ENCODE measurements around the gene ALS2CL.

Gene ALS2CL

DNA sequence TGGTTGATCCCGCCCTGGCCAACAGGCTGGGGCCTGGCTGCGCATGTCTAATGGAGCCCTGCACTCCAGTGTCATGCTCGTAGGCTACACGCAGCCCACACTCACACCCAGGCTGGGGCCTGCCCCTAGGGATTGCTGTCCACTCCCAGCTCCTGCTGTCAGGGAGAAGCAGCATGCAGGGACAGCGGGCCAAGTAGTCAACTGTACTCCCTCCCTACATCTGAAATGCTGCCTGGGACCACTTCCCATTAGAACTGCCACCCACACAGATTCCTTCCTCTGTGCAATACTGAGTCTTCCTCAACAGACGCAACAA, 16.1 kb downstream of the ALS2CL start:
- DNase-seq: no peak

DNA sequence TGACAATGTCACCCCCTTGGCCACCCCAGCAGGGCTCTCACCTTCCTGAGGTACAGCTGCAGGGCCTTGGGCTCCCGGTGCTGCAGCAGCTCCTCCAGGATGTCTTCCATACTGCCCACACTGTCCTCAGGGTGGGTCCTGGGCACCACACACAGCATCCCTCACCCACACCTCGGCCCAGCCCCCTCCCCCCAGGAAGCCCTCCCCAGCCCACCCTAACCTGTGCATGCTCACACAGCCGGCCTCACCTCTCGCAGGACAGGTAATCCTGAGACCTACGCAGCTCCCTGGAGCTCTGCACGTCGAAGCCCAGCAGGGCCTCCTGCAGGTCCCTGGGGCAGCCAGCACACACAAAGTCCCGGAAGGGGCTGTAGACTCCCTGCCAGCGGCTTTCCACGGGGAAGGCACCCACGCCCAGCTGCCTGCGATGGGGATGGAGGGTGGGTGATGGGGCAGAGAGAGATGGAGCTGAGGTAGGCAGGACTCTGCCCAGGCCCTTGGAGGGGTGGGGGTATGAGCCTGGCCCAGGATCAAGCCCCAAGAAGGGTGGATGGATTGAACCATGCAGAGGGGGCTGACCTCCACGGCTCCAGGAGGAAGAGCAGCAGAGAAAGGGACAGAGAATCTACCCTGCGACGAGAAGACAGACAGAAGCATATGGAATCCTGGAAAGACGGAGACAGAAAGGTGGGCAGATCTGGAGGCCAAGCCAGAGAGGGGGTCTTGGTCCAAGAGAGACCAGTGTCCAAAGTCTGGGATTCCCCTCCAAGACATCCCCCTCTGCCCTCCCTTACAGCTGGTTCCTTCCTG, 16.7 kb downstream of the ALS2CL start:
- no peak for DNase-seq

DNA sequence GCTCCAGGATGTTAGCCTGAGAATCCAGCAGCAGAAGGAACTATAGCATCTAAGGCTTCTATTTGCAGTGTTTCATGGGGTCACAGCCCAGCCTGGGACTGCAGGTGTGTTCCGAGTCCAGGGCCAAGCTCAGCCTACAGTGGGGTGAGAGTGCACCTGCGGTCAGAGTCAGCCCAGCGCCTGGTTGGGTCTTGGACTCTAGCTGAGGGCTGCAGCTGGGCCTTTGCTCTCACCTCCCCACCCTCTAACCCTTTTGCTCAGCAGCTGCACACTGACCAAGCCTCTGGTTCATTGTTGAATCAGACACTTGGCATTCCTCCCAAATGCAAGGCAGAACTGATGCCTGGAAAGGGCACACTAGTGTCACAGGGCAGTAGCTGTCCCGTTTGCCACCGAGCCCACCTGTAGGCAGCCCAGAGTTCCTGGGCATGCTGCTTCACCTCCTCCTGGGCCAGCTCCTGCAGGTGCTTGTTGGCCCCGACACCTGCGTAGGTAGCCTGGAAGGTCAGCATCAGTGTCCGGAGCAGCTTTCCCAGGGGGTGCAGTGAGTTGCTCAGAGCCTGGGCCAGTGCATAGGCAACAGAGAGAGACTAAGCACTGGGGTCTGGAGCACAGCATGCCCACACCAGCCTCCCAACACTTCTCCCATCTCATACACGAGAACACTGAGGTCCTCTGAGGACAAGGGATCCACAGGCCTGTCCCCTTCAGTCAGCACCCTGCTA, 17.5 kb downstream of the ALS2CL start:
- no peak for DNase-seq

DNA sequence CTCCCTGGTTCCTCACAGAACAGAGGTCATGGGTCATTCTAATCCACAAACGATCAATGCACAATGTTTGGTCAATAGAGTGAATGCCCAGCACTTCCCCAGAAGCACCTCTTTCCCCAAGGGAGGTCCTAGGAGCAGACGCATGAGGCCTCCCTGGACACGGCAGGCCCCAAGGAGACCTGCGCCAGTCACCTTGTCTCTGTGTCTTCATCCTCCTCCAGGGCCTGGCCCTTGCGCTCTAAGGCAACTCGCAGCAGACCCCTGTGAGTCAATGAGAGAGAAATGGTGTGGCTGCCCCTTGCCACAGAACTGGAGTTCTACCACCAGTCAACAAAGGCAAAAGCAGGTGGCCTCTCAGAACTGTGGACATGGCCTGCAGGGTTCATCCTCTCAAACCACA, 18.1 kb downstream of the ALS2CL start:
- no peak for DNase-seq

DNA sequence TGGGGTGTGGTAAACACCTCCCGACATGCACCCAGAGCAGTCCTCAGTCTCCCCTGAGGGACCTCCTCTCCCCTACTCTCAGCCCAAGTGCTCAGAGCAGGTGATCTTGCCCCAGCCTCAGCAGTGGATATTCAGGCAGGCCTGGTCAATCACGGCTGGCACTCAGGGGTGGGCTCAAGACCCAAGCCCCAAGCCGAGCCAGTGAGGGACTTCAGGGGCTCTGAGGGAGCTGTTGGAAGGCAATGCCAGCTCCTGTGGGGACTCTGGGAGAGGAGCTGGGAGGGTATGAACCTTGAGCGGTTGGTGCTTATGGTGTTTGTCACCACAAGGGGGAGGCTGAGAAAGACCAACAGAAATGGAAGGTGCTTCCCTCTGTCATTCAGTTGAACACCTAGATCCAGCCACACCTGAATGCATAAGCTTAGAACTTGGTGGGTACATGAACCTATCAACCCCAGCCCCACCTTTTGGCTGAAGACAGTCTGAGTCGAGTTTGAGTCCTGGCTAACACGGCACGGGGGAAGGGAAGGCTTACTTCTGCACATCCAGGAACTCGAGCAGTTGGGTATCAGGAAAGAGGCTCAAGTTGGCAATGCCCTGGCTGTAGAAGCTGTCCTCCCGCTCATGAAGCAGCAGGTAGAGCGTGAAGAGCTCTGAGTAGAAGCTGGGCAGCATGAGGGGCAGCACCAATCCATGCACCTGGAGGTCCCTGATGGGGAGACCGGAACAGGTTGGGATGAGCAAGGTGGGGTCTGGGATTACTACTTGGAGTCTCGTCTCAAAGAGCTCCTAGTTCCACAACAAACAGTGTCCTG, 19.2 kb downstream of the ALS2CL start:
- DNase-seq: no peak

DNA sequence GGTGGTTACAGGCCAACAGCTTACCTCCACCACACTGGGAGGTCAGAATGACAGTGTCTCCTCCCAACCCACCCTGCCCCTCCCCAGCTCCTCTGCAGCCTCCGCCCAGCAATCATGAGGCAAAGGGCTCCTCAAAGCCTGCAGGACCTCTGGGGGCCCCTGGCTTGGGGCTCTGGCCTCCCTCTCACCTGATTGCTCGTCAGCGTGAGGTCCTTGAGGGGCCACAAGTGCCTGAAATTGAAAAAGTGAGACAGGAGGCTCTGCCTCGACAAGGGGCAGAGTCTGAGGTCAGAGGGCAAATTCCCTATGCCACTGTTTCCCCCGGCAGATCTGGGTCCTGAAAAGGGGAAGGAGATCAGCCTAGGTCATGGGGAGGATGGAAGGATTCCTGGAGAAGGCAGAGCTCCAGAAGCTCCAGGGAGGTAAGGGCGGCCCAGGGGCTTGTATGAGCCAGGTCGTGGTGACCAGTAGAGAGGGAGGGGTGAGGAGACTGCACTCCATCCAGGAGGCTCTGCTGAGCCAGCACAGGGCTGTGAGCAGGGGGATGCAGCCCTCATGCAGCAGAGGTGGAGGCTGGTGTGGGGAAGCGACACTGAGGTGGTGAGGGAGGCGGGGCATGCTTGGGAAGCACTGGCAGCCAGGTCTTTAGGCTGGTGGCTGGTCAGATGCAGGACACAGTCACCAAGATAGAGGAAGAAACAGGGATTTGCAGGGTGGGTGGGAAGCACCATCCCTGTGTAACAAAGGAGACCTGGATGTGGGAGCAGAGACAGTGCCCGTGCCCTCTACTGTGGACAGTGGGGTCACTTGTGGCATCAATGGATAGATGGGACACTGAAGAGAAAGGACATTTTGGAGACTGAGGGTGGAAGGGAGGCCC, 20.1 kb downstream of the ALS2CL start:
- no peak for DNase-seq

DNA sequence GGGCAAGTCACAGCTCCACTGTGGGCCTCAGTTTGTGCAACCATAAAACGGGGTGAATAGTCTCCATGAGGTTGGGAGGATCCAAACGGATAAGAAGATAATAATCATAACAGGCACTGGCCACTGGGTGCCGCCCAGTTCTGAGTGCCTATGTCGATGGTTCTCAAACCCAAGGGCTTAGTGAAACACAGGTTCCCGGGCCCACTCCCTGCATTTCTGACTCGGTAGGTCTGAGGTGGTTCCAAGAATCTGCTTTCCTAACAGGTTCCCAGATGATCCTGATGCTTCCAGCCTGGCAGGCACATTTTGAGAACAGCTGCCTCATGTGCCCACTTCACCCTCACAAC, 21.2 kb downstream of the ALS2CL start:
- no peak for DNase-seq

DNA sequence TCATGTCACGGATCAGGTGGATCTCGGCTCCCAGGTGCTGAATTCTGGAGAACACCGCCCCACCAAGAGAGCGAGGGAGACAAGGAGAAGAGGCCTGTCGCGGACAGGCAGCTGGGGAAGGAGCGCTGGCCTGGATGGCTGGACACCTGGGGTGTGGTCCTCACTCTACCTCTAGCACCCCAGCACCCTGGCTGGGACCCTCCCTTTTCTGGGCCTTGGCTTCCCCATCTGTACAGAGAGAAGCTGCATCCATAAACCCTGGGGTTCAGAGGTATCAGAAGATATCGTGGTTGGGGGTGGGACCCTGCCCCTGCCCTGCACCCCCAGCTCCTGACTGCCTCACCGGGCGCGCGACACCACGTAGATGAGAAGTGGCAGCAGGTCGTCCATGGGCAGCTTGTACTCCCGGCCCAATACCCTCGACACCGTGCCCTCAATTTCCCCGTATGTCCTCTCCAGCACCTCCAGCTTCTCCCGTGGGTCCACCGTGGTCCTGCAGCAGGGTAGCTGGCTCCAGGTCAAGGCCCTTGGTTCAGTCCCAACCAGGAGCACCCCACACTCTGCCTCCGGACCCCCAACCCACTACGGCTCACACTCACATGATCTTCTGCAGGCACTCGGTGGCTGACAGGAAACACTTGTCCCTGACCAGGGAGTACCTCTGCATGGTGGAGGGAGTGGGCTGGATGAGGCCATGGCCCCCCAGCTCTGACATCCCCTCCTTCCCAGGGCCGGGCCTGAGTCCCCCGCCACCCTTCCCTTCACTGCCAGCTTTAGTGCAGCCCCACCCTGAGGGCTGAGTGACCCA, 21.7 kb downstream of the ALS2CL start:
- DNase-seq: no peak

DNA sequence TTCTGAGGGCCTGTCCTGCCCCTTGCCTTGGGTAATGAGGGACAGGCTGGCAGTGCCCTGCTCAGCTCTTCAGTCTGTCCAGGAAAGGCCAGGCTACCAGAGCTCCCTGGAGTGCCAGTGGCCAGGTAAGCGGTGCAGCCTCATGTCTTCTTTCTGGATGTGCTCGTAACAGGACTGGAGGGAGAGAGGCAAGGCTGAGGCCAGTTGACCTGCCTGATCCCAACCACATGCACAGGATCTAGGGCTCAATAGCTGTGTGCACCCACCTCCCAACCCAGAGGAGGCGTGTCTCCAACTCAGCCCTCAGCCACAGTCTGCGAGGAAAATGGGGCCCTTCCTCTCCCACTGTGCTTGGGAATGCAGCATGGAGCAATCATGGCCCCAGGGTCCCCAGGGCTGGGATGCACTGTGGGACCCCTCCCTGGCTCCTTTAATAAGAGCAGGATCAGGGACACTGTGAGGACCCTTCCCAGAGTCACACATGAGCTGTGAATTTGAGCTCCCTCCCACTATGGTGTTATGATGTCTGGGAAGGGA, 22.5 kb downstream of the ALS2CL start:
- DNase-seq: no peak

DNA sequence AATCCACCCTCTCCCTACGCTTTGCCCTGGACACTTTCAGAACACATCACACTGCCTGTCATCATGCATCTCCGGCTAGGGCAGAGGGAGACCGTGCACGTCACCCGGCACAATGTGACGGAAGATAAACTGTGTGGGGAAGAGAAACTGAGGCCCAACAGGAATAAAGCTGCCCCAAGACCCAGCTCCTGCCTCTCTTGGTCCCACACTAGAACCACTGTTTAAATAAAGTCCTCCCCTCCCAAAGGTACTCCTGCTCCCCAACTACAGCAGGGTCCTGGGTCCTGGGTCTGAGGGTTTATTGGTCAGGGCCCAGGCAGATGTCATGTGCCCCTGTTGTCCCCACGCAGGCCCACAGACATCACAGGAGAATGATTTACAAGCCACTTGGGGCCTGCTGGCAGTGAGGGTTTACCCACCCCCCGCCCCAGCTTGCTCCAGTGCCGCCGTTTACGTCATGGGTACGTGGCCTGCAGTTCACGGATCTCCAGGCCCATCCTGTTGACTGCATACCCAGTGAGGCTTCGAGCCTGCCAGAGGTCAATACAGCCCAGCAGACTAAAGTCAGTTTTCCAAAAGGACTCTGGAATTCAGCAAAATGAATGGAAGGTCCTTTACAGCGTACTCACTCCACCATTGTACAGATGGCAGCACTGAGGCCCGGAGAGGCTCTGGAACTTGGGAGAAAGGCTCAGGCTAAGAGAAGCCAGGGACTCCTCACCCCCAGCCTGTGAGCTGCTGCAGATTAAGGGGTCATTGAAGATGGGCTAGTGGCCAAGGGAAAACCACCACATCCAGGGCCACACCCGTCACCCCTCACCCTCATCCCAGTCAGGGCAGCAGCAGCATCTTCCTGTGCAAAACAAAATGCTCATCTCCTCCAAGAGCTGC, 23.2 kb downstream of the ALS2CL start:
- DNase-seq: no peak

DNA sequence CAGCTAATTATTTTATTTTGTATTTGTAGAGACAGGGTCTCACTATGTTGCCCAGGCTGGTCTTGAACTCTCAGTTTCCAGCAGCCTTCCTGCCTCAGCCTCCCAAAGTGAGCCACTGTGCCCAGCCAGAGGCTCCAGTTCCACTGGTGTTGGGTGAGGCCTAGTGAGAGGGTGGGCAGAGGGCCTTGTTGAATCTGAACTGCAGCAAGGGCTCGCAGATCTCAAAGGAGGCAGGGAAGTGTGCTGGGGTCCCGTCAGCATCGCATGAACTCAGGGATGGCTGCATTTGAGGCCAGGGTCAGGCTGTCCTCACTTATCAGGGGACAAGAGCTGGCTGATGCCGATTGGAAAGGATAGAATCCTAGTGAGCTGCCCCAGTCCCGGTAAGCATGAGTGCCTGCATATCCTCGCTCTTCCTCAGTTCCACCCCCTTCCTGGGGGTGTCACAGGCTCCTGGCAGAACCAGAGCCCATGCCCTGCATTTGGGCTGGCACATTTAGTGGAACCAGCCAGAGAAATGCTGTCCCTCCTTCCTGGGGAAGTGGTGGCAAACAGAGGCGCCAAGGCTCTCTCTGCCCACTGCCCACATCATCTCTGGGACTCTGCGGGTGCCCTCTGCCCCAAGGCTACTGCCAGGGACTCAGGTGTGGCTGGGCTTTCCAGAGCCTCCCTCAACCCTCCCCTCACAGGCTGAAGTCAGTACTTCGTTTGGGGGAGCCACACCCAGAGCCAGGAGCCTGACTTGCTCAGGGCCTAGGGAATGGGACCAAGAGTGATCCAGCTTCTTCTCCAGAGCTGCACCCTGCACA, 24.1 kb downstream of the ALS2CL start:
- DNase-seq: no peak

DNA sequence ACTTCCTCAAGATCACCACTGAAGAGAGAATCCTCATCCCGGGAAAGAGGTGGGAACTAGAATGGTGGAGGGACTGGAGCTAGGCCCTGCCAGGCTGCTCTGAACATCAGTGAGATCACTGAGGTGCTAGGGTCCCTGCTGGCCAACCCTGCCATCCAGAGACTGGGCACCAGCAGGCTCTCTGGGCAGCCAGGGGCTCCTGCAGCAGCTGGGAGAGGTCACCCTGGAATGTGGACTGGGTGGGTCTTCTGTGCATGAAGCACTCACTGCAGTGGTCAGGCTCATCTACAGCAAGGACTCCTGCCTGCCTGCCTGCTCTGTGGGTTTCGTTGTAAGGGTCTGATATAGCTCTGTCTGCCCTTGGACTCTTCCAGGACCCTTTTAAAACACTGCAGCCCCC, 24.9 kb downstream of the ALS2CL start:
- DNase-seq: no peak

DNA sequence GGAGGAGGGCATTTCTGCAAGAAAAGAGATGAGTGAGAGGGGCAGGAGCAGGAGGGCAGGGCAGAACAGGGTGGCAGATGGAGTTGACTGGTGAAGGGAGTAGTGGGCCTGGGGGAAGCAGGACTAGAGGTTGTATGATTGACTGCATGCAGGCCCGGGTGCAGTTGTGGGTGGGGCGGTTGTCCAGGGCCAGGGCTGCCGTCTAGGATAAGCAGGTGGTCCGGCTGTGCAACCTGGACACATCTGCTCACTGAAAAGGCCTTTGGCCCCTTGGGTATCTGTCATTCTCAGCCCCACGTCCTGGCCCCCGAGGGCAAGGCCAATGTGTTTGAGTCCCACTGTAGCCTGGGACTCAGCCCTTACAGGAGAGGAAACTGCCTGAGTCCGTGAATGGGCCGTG, 25.4 kb downstream of the ALS2CL start:
- no peak for DNase-seq

DNA sequence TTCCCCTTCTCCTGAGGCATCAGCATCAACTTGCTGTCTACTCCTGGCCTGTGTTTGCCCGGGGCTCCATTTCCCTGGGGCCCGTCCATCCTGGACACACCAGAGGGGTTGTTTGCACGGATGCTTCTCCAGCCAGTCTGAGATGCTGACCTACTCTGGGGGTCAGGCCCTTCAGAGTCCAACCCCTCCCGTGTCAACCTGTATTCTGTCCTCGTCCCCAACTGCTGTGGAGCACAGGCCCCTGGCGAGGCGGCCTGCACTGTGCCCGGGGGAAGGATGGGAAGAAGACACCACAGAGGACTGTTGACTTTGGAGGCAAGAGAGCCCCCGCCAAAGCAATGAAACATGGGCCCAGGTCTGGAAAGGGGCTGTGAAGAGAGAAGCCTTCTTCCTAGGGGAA, 25.8 kb downstream of the ALS2CL start:
- no peak for DNase-seq

DNA sequence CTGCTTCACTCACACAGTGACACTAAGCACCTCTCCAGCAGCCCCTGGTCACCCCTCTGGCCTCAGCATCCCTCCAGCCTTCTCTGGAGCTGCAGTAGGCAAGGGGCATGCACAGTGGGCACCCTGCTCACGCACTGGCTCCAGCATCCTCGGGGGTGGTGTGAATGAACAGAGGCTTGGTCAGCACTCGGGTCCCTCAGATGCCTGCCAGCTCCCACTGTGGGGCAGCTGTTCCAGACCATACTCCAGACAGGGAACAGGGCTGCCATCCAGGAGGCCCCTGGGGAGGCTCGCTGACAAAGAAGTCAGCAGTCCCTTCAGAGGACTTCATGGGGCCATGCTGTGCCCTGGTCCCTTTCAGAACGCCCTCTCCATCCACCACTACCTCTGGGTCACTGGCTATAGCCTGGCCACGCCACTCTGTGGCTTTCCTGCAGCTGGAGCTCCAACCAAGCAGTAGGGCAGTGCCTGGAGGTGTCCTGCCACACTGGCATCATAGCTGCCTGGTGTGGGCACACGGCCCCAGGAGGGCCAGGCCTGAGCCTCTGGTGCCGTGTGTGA, 26.3 kb downstream of the ALS2CL start:
- DNase-seq: no peak

DNA sequence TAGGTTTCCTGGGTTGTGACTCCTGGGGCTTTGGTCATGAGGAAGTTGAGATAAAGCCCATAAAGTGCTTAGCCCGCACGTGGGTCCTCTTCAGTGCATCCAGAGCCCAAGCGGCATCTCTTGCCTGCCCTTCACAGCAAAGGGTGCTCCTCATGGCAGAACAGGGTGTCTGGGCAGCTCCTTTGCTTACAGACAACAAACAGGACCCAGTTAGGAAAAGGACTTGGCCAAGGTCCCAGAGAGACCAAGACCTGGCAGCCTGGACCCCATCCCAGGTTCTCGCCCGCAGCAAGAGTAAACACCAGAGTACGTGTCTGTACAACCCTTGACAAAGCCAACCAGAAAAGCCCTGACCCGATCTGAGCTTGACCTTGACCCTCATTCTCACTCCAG, 27.0 kb downstream of the ALS2CL start:
- DNase-seq: no peak

DNA sequence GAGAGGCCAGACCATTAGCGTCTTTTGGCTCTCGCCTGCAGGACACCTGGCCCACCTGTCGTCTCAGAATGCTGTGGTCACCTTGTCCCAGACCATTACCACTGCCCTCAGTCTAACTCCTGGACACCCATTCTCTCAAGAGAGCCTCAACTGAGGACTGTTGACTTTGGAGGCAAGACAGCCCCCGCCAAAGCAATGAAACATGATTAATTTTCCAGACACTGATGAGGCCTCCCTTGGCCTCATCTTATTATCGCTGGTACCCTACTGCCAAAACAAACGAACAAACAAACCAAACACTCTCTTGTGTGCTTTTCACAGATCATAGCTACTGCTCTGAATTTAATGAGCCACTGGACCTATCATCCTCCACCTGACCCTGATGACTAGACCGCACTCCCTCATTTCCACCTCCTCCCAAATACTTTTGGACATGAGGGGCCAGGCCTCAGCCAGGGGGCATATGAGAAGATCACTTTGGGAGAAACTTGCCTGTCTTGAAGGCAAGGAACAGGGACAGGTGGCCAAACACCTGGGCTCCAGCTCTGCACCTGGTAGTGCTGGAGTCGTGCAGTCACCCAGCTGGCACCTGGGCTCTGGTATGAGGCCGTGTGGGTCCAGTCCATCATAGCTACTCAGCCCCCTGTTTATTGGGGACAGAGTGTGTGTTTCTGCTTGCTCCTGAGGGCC, 27.6 kb downstream of the ALS2CL start:
- no peak for DNase-seq

DNA sequence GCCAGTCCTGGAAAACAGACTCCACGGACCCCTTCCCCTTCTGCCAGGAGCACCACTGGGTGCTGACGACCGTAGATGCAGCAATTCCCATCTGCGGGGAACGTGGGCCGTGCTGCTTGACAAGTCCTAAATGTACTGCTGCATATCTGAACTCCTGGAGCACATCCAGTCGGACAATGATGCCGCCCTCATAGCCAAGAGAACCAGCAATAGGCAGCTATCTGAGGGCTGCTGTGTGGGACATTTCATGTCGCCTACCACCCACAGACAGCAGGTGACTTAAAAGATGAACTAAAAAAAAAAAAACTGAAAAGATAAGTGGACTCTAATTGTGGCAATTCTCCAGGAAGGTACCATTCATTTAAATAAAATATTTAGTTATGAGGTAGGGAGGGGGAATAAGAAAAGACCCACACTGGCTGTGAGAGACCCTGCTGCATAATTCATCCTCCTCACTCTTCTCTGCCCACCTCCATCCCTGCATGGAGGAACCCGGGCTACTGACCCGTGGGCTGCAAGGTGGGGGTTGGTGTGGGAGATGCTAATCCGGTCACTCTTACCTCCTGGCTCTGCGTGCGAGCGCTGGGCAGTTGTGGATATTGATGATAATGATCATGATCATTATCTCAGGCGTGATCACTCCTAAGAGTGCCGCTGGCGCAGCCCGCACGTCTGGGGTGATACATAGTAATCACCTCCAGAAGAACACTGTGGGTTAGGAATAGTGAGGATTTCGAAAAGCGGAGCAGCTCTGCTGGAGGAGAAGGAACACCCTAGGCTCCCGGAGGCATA, 28.3 kb downstream of the ALS2CL start:
- DNase-seq: no peak

Measured in SW 1271 (cell line).